Activated naive CD4-positive, alpha-beta T cell treated with anti-CD3 and anti-CD28 coated beads, Interleukin-2, amount 50 U/mL, for 72 hours (primary cell): ENCODE measurements around the gene GRHL1. TPM values are rescaled to one million over a fixed set of nuclear protein-coding genes. Genes with fewer than 3 reads are reported as not detected.

Source experiments
- ATAC-seq, 2 donors: fragments of 150-1000 bp; cut with Tn5 transposase; 2 replicates each; pipeline ENCODE4 v1.10.0; 2021; ENCODE audit warnings: mild to moderate bottlenecking in 2 of 2, moderate library complexity in 2 of 2
- DNase-seq, 2 donors: peaks; one replicate each; pipeline ENCODE4 v3.0.0; 2021 to 2022; ENCODE audit warnings: low spot score in 2 of 2
- H3K27ac Mint-ChIP-seq, 2 donors: one replicate each; pipeline ENCODE4 v1.8.0; 2022; ENCODE audit warnings: mild to moderate bottlenecking in 2 of 2, mixed read lengths in 2 of 2
- H3K36me3 Mint-ChIP-seq, 2 donors: one replicate each; pipeline ENCODE4 v1.8.0; 2022; ENCODE audit warnings: mixed read lengths in 2 of 2
- H3K9me3 Mint-ChIP-seq, 2 donors: one replicate each; pipeline ENCODE4 v1.8.0; 2022; ENCODE audit warnings: mixed read lengths in 2 of 2
- total RNA-seq, 2 donors: library from RNA; stranded (reverse); gene quantifications; one replicate each; pipeline ENCODE4 v1.2.3, GENCODE V29; 2022

The GRHL1 gene
- total RNA-seq, 2 donors from 2014 or later = 0.59 to 0.88 TPM

- Mint-ChIP-seq H3K36me3 (no peaks in the 10 kb centered on the region), H3K9me3 (no peaks in the 10 kb centered on the region), H3K27ac (no peak overlapping the region)
- ATAC-seq (no peak), DNase-seq (no peak)
Measured at GRCh38 chr2:10034333-10035052, 83.0 kb downstream of the GRHL1 start.

- no peaks in the 10 kb centered on the region for H3K9me3 Mint-ChIP-seq
- ATAC-seq (peak in 1 of 2 donors; percentile 68), DNase-seq (no peak)
- no peak overlapping the region for H3K27ac Mint-ChIP-seq
- no peaks in the 10 kb centered on the region for H3K36me3 Mint-ChIP-seq
Measured at GRCh38 chr2:10035053-10035422, 83.5 kb downstream of the GRHL1 start.

- Mint-ChIP-seq H3K36me3 (no peaks in the 10 kb centered on the region), H3K27ac (no peak overlapping the region), H3K9me3 (no peaks in the 10 kb centered on the region)
- DNase-seq = no peak
- ATAC-seq = no peak
Measured at GRCh38 chr2:10035633-10036032, 84.1 kb downstream of the GRHL1 start.

- no peak for DNase-seq
- H3K27ac Mint-ChIP-seq = no peak overlapping the region
- no peaks in the 10 kb centered on the region for H3K9me3 Mint-ChIP-seq
- ATAC-seq = peak; percentile 73 to 79
- H3K36me3 Mint-ChIP-seq = no peaks in the 10 kb centered on the region
Measured at GRCh38 chr2:10036095-10036884, 84.8 kb downstream of the GRHL1 start.

GRCh38 chr2:10038123-10038522 lies 86.6 kb downstream of the GRHL1 start:
- Mint-ChIP-seq H3K9me3 (no peaks in the 10 kb centered on the region), H3K27ac (no peak overlapping the region), H3K36me3 (peaks cover 6% of the 10 kb centered on the region in 2 donors)
- DNase-seq (no peak), ATAC-seq (no peak)

GRCh38 chr2:10038716-10039115 lies 87.2 kb downstream of the GRHL1 start:
- DNase-seq = no peak
- H3K9me3 Mint-ChIP-seq = no peaks in the 10 kb centered on the region
- ATAC-seq = no peak
- peak overlapping the region in 1 of 2 donors; percentile 32 for H3K27ac Mint-ChIP-seq
- H3K36me3 Mint-ChIP-seq = peaks cover 6% of the 10 kb centered on the region in 2 donors

GRCh38 chr2:10039658-10040410 lies 88.3 kb downstream of the GRHL1 start:
- no peak for DNase-seq
- Mint-ChIP-seq H3K27ac (no peak overlapping the region), H3K36me3 (peaks cover 6% of the 10 kb centered on the region in 2 donors), H3K9me3 (no peaks in the 10 kb centered on the region)
- ATAC-seq = no peak

- no peak for ATAC-seq
- DNase-seq = no peak
- Mint-ChIP-seq H3K36me3 (peaks cover 6% of the 10 kb centered on the region in 2 donors), H3K9me3 (no peaks in the 10 kb centered on the region), H3K27ac (no peak overlapping the region)
Measured at GRCh38 chr2:10041711-10042110, 90.2 kb downstream of the GRHL1 start.

- H3K36me3 Mint-ChIP-seq = peaks cover 6% of the 10 kb centered on the region in 2 donors
- peak overlapping the region in 1 of 2 donors; percentile 87 for H3K27ac Mint-ChIP-seq
- peak in 1 of 2 donors; percentile 29 for DNase-seq
- no peaks in the 10 kb centered on the region for H3K9me3 Mint-ChIP-seq
- no peak for ATAC-seq
Measured at GRCh38 chr2:10042301-10043161, 91.0 kb downstream of the GRHL1 start.

GRCh38 chr2:10043256-10043905 lies 91.9 kb downstream of the GRHL1 start, which contains the start of gene KLF11:
Gene KLF11 (plus strand): TSS chr2:10043550. CDS start chr2:10043717, 167 bp downstream.
- peak in 1 of 2 donors; percentile 74 for DNase-seq
- peak within 1 kb of the TSS; percentile 48 to 87 for H3K27ac Mint-ChIP-seq
- peaks cover 6% of the 10 kb centered on the region in 2 donors for H3K36me3 Mint-ChIP-seq
- peak; percentile 36 to 69 for ATAC-seq
- H3K9me3 Mint-ChIP-seq = no peaks in the 10 kb centered on the region

GRCh38 chr2:10043906-10044601 lies 92.6 kb downstream of the GRHL1 start:
- peak; percentile 83 to 87 for ATAC-seq
- no peaks in the 10 kb centered on the region for H3K9me3 Mint-ChIP-seq
- H3K27ac Mint-ChIP-seq = peak overlapping the region; percentile 5 to 48
- DNase-seq = peak; percentile 82 to 99
- H3K36me3 Mint-ChIP-seq = peaks cover 6% of the 10 kb centered on the region in 2 donors

GRCh38 chr2:10045561-10046355 lies 94.3 kb downstream of the GRHL1 start:
- ATAC-seq (no peak), DNase-seq (no peak)
- Mint-ChIP-seq H3K9me3 (no peaks in the 10 kb centered on the region), H3K36me3 (peaks cover 6% of the 10 kb centered on the region in 2 donors), H3K27ac (no peak overlapping the region)

GRCh38 chr2:10046931-10047330 lies 95.4 kb downstream of the GRHL1 start:
- ATAC-seq (no peak), DNase-seq (no peak)
- no peak overlapping the region for H3K27ac Mint-ChIP-seq
- no peaks in the 10 kb centered on the region for H3K9me3 Mint-ChIP-seq
- H3K36me3 Mint-ChIP-seq = peaks cover 6% of the 10 kb centered on the region in 2 donors

- peaks cover 1 to 4% of the 10 kb centered on the region in 2 donors for H3K36me3 Mint-ChIP-seq
- no peak for ATAC-seq
Measured at GRCh38 chr2:10047616-10048500, 96.4 kb downstream of the GRHL1 start.

More at GRCh38 chr2:10047616-10048500, 96.4 kb downstream of the GRHL1 start:
- H3K9me3 Mint-ChIP-seq = no peaks in the 10 kb centered on the region
- no peak for DNase-seq
- H3K27ac Mint-ChIP-seq = no peak overlapping the region
